SHP77 (cell line): ENCODE measurements around the gene SPDYC.
"Not testable (repeated sequence)": the region's sequence is repeated elsewhere in the genome, so short reads cannot be mapped to it uniquely, and the experiment has no call there.

Experiments used
- DNase-seq, 2 experiments: peaks; one replicate each; lab custom pipeline; 2025; lab: John Stamatoyannopoulos, UW

Gene SPDYC

GRCh38 chr11:65169164-65169641 is 830 bp upstream of the SPDYC start:
- no peak for DNase-seq

GRCh38 chr11:65172600-65172999 is 2.6 kb downstream of the SPDYC start:
- DNase-seq: no peak

- DNase-seq: not testable (repeated sequence)
These were observed 4.6 kb downstream of the SPDYC start for GRCh38 chr11:65174571-65175010.

GRCh38 chr11:65180877-65181568 is 11.0 kb downstream of the SPDYC start:
- DNase-seq: peak; percentile 44 to 64

GRCh38 chr11:65181569-65182257 is 11.7 kb downstream of the SPDYC start, which contains the start of gene CAPN1:
Gene CAPN1 (plus strand): TSS chr11:65181928. CDS start chr11:65182702, 774 bp downstream.
- DNase-seq: peak; percentile 39 to 63

GRCh38 chr11:65182258-65183170 is 12.5 kb downstream of the SPDYC start:
- peak in 1 of 2 experiments; percentile 30 for DNase-seq

GRCh38 chr11:65183201-65183891 is 13.3 kb downstream of the SPDYC start:
- no peak for DNase-seq

- no peak for DNase-seq
These were observed 14.1 kb downstream of the SPDYC start for GRCh38 chr11:65184146-65184545.

GRCh38 chr11:65185171-65185570 is 15.1 kb downstream of the SPDYC start:
- DNase-seq: no peak

- DNase-seq: no peak
These were observed 15.9 kb downstream of the SPDYC start for GRCh38 chr11:65185869-65186341.

GRCh38 chr11:65186701-65187100 is 16.7 kb downstream of the SPDYC start:
- DNase-seq: no peak

- DNase-seq: no peak
These were observed 17.2 kb downstream of the SPDYC start for GRCh38 chr11:65187146-65187675.

GRCh38 chr11:65187971-65188461 is 18.0 kb downstream of the SPDYC start:
- DNase-seq: no peak

GRCh38 chr11:65188486-65188885 is 18.5 kb downstream of the SPDYC start:
- no peak for DNase-seq

- no peak for DNase-seq
These were observed 19.2 kb downstream of the SPDYC start for GRCh38 chr11:65189191-65189590.

GRCh38 chr11:65194564-65194963 is 24.5 kb downstream of the SPDYC start:
- DNase-seq: no peak

- no peak for DNase-seq
These were observed 34.1 kb downstream of the SPDYC start for GRCh38 chr11:65204143-65204542.

GRCh38 chr11:65204646-65205601 is 34.9 kb downstream of the SPDYC start:
- DNase-seq: peak; percentile 43 to 56

GRCh38 chr11:65205602-65205967 is 35.6 kb downstream of the SPDYC start:
- DNase-seq: no peak

GRCh38 chr11:65206441-65206841 is 36.4 kb downstream of the SPDYC start:
- DNase-seq: no peak
